ENCODE results near the gene MRPS25.
A peak's percentile ranks its signal among the peaks of the same experiment; 100 is the strongest.

Gene MRPS25

GRCh38 chr3:15099364-15100098, 34.4 kb upstream of the MRPS25 start:
- Histone ChIP-seq H3K36me3 (ENCODE audit: insufficient read depth, low read length) (peaks cover 17% of the 10 kb centered on the region), H3K27ac (ENCODE audit: low read depth, low read length) (peak overlapping the region; percentile 7; the same call in 1 of the 2 replicates), H3K4me3 (ENCODE audit: low read length) (peak overlapping the region; percentile 87), H3K9me3 (ENCODE audit: insufficient read depth, low read depth, low read length) (no peaks in the 10 kb centered on the region), H3K4me1 (ENCODE audit: insufficient read depth, low read length) (no peaks in the 10 kb centered on the region), H3K27me3 (ENCODE audit: insufficient read depth, low read length) (no peaks in the 10 kb centered on the region), H3K9ac (ENCODE audit: low read depth, low read length) (peak overlapping the region; percentile 81)
- WGBS = 24% methylated on average over 19 of the region's 19 CpGs

GRCh38 chr3:15098503-15099363, 33.6 kb upstream of the MRPS25 start, which contains the start of gene RBSN:
Gene RBSN, minus strand, starts transcription at chr3:15099148. Its CDS starts 3,028 bp downstream, at chr3:15096120.
- H3K27me3 ChIP-seq (ENCODE audit: insufficient read depth, low read length) = no peaks in the 10 kb centered on the region
- H3K9me3 ChIP-seq (ENCODE audit: insufficient read depth, low read depth, low read length) = no peaks in the 10 kb centered on the region
- under 1% methylated on average over 72 of the region's 72 CpGs for WGBS
- H3K9ac ChIP-seq (ENCODE audit: low read depth, low read length) = peak within 1 kb of the TSS; percentile 81
- peaks cover 25% of the 10 kb centered on the region for H3K36me3 ChIP-seq (ENCODE audit: insufficient read depth, low read length)
- peak within 1 kb of the TSS; percentile 87 for H3K4me3 ChIP-seq (ENCODE audit: low read length)
- peak within 1 kb of the TSS; percentile 14; the same call in 1 of the 2 replicates for H3K27ac ChIP-seq (ENCODE audit: low read depth, low read length)
- no peaks in the 10 kb centered on the region for H3K4me1 ChIP-seq (ENCODE audit: insufficient read depth, low read length)

GRCh38 chr3:15097891-15098290, 32.8 kb upstream of the MRPS25 start:
- H3K36me3 ChIP-seq (ENCODE audit: insufficient read depth, low read length) = peaks cover 25% of the 10 kb centered on the region
- no peaks in the 10 kb centered on the region for H3K4me1 ChIP-seq (ENCODE audit: insufficient read depth, low read length)
- H3K4me3 ChIP-seq (ENCODE audit: low read length) = peak overlapping the region; percentile 87
- H3K27me3 ChIP-seq (ENCODE audit: insufficient read depth, low read length) = no peaks in the 10 kb centered on the region
- no peak overlapping the region for H3K27ac ChIP-seq (ENCODE audit: low read depth, low read length)
- WGBS = 66% methylated on average over 6 of the region's 6 CpGs
- no peak overlapping the region for H3K9ac ChIP-seq (ENCODE audit: low read depth, low read length)
- H3K9me3 ChIP-seq (ENCODE audit: insufficient read depth, low read depth, low read length) = no peaks in the 10 kb centered on the region

GRCh38 chr3:15096046-15096445, 30.9 kb upstream of the MRPS25 start:
- WGBS = 87% methylated on average over 3 of the region's 3 CpGs
- Histone ChIP-seq H3K9ac (ENCODE audit: low read depth, low read length) (no peak overlapping the region), H3K9me3 (ENCODE audit: insufficient read depth, low read depth, low read length) (no peaks in the 10 kb centered on the region), H3K4me3 (ENCODE audit: low read length) (no peak overlapping the region), H3K4me1 (ENCODE audit: insufficient read depth, low read length) (no peaks in the 10 kb centered on the region), H3K36me3 (ENCODE audit: insufficient read depth, low read length) (peaks cover 25% of the 10 kb centered on the region), H3K27ac (ENCODE audit: low read depth, low read length) (no peak overlapping the region), H3K27me3 (ENCODE audit: insufficient read depth, low read length) (no peaks in the 10 kb centered on the region)

GRCh38 chr3:15094187-15094875, 29.2 kb upstream of the MRPS25 start:
- H3K4me1 ChIP-seq (ENCODE audit: insufficient read depth, low read length) = no peaks in the 10 kb centered on the region
- peaks cover 37% of the 10 kb centered on the region for H3K36me3 ChIP-seq (ENCODE audit: insufficient read depth, low read length)
- no peaks in the 10 kb centered on the region for H3K27me3 ChIP-seq (ENCODE audit: insufficient read depth, low read length)
- H3K27ac ChIP-seq (ENCODE audit: low read depth, low read length) = no peak overlapping the region
- no peak overlapping the region for H3K9ac ChIP-seq (ENCODE audit: low read depth, low read length)
- H3K4me3 ChIP-seq (ENCODE audit: low read length) = no peak overlapping the region
- no peaks in the 10 kb centered on the region for H3K9me3 ChIP-seq (ENCODE audit: insufficient read depth, low read depth, low read length)
- WGBS = 96% methylated on average over 5 of the region's 5 CpGs

- Histone ChIP-seq H3K36me3 (ENCODE audit: insufficient read depth, low read length) (peaks cover 45% of the 10 kb centered on the region), H3K27ac (ENCODE audit: low read depth, low read length) (no peak overlapping the region), H3K9ac (ENCODE audit: low read depth, low read length) (no peak overlapping the region), H3K4me3 (ENCODE audit: low read length) (no peak overlapping the region), H3K4me1 (ENCODE audit: insufficient read depth, low read length) (no peaks in the 10 kb centered on the region), H3K9me3 (ENCODE audit: insufficient read depth, low read depth, low read length) (no peaks in the 10 kb centered on the region), H3K27me3 (ENCODE audit: insufficient read depth, low read length) (no peaks in the 10 kb centered on the region)
- WGBS = 90% methylated on average over 1 of the region's 1 CpG
Observed at GRCh38 chr3:15092686-15093085, 27.6 kb upstream of the MRPS25 start.

GRCh38 chr3:15091575-15091974, 26.5 kb upstream of the MRPS25 start:
- H3K9me3 ChIP-seq (ENCODE audit: insufficient read depth, low read depth, low read length) = no peaks in the 10 kb centered on the region
- H3K9ac ChIP-seq (ENCODE audit: low read depth, low read length) = no peak overlapping the region
- no peak overlapping the region for H3K27ac ChIP-seq (ENCODE audit: low read depth, low read length)
- no peak overlapping the region for H3K4me3 ChIP-seq (ENCODE audit: low read length)
- H3K27me3 ChIP-seq (ENCODE audit: insufficient read depth, low read length) = no peaks in the 10 kb centered on the region
- 96% methylated on average over 5 of the region's 5 CpGs for WGBS
- no peaks in the 10 kb centered on the region for H3K4me1 ChIP-seq (ENCODE audit: insufficient read depth, low read length)
- H3K36me3 ChIP-seq (ENCODE audit: insufficient read depth, low read length) = peaks cover 49% of the 10 kb centered on the region

- Histone ChIP-seq H3K27me3 (ENCODE audit: insufficient read depth, low read length) (no peaks in the 10 kb centered on the region), H3K4me3 (ENCODE audit: low read length) (no peak overlapping the region), H3K27ac (ENCODE audit: low read depth, low read length) (no peak overlapping the region), H3K9ac (ENCODE audit: low read depth, low read length) (no peak overlapping the region), H3K9me3 (ENCODE audit: insufficient read depth, low read depth, low read length) (no peaks in the 10 kb centered on the region), H3K36me3 (ENCODE audit: insufficient read depth, low read length) (peaks cover 51% of the 10 kb centered on the region), H3K4me1 (ENCODE audit: insufficient read depth, low read length) (no peaks in the 10 kb centered on the region)
- WGBS = 100% methylated on average over 1 of the region's 1 CpG
Observed at GRCh38 chr3:15089201-15089600, 24.1 kb upstream of the MRPS25 start.

- no peaks in the 10 kb centered on the region for H3K9me3 ChIP-seq (ENCODE audit: insufficient read depth, low read depth, low read length)
- no peaks in the 10 kb centered on the region for H3K4me1 ChIP-seq (ENCODE audit: insufficient read depth, low read length)
- no peak overlapping the region for H3K27ac ChIP-seq (ENCODE audit: low read depth, low read length)
- no peaks in the 10 kb centered on the region for H3K27me3 ChIP-seq (ENCODE audit: insufficient read depth, low read length)
- no peak overlapping the region for H3K9ac ChIP-seq (ENCODE audit: low read depth, low read length)
- no peak overlapping the region for H3K4me3 ChIP-seq (ENCODE audit: low read length)
- H3K36me3 ChIP-seq (ENCODE audit: insufficient read depth, low read length) = peaks cover 70% of the 10 kb centered on the region
- WGBS = 100% methylated on average over 1 of the region's 2 CpGs
Observed at GRCh38 chr3:15086699-15087098, 21.6 kb upstream of the MRPS25 start.

- Histone ChIP-seq H3K4me1 (ENCODE audit: insufficient read depth, low read length) (no peaks in the 10 kb centered on the region), H3K27me3 (ENCODE audit: insufficient read depth, low read length) (no peaks in the 10 kb centered on the region), H3K9me3 (ENCODE audit: insufficient read depth, low read depth, low read length) (no peaks in the 10 kb centered on the region), H3K4me3 (ENCODE audit: low read length) (no peak overlapping the region), H3K9ac (ENCODE audit: low read depth, low read length) (no peak overlapping the region), H3K36me3 (ENCODE audit: insufficient read depth, low read length) (peaks cover 74% of the 10 kb centered on the region), H3K27ac (ENCODE audit: low read depth, low read length) (no peak overlapping the region)
- 96% methylated on average over 1 of the region's 2 CpGs for WGBS
Observed at GRCh38 chr3:15086263-15086662, 21.1 kb upstream of the MRPS25 start.

GRCh38 chr3:15083252-15083651, 18.1 kb upstream of the MRPS25 start:
- H3K27me3 ChIP-seq (ENCODE audit: insufficient read depth, low read length) = no peaks in the 10 kb centered on the region
- over 99% methylated on average over 1 of the region's 1 CpG for WGBS
- peaks cover 77% of the 10 kb centered on the region for H3K36me3 ChIP-seq (ENCODE audit: insufficient read depth, low read length)
- H3K9ac ChIP-seq (ENCODE audit: low read depth, low read length) = no peak overlapping the region
- H3K4me3 ChIP-seq (ENCODE audit: low read length) = no peak overlapping the region
- H3K27ac ChIP-seq (ENCODE audit: low read depth, low read length) = no peak overlapping the region
- H3K4me1 ChIP-seq (ENCODE audit: insufficient read depth, low read length) = no peaks in the 10 kb centered on the region
- H3K9me3 ChIP-seq (ENCODE audit: insufficient read depth, low read depth, low read length) = no peaks in the 10 kb centered on the region
